ENCODE measurements around the gene PELI2.

Gene PELI2

DNA sequence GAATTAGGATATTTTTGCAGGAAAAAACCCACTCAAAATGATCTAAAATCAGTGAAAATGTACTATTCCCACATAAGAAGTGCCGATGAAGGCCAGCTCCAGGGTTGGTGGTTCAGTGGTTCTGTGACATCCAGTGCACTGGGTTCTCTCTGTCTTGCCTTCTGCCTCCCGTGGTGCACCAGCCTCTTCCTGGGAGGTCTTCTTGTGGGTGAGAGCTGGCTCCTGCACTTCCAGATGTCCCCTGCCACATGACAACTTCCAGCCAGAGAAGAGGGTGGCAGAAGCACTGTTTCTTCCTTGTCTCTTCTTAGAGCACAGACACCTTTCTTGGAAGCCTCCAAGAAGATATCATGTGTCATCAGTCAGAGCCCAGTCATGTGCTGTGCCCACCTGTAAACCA lies 170.9 kb downstream of the PELI2 start:
- no peak overlapping the region for H3K27ac ChIP-seq (ENCODE audit: low read depth, low read length)
- no peaks in the 10 kb centered on the region for H3K9me3 ChIP-seq (ENCODE audit: control insufficient read depth in 1 of 2, low read length in 2 of 2)
- no peaks in the 10 kb centered on the region for H3K27me3 ChIP-seq (ENCODE audit: control insufficient read depth in 1 of 2, insufficient read depth in 2 of 2, low read length in 2 of 2)
- H3K9ac ChIP-seq (ENCODE audit: low read depth in 1 of 2, low read length in 2 of 2): no peak overlapping the region
- H3K4me1 ChIP-seq (ENCODE audit: control insufficient read depth in 1 of 2, insufficient read depth in 2 of 2, low read length in 2 of 2): no peaks in the 10 kb centered on the region
- peaks cover 0 to 6% of the 10 kb centered on the region in 2 donors for H3K36me3 ChIP-seq (ENCODE audit: control insufficient read depth in 1 of 2, insufficient read depth in 2 of 2, low read length in 2 of 2)
- no peak overlapping the region for H3K4me3 ChIP-seq (ENCODE audit: low read depth in 1 of 2, low read length in 2 of 2)

DNA sequence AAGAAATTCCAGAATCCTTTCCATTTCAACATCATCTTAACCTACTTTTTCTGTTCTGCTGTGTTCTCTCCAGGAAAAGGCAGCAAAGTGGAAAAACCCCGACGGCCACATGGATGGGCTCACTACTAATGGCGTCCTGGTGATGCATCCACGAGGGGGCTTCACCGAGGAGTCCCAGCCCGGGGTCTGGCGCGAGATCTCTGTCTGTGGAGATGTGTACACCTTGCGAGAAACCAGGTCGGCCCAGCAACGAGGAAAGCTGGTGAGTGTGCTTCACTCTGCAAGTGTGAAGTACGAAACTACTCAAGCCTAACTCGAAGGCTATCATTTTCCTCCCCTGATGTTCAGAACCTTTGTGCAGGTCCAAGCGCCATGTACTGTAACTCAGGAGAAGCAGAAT lies 172.0 kb downstream of the PELI2 start:
- H3K27me3 ChIP-seq (ENCODE audit: control insufficient read depth in 1 of 2, insufficient read depth in 2 of 2, low read length in 2 of 2): no peaks in the 10 kb centered on the region
- peaks cover 0 to 6% of the 10 kb centered on the region in 2 donors for H3K36me3 ChIP-seq (ENCODE audit: control insufficient read depth in 1 of 2, insufficient read depth in 2 of 2, low read length in 2 of 2)
- no peak overlapping the region for H3K27ac ChIP-seq (ENCODE audit: low read depth, low read length)
- H3K4me3 ChIP-seq (ENCODE audit: low read depth in 1 of 2, low read length in 2 of 2): no peak overlapping the region
- no peaks in the 10 kb centered on the region for H3K9me3 ChIP-seq (ENCODE audit: control insufficient read depth in 1 of 2, low read length in 2 of 2)
- no peaks in the 10 kb centered on the region for H3K4me1 ChIP-seq (ENCODE audit: control insufficient read depth in 1 of 2, insufficient read depth in 2 of 2, low read length in 2 of 2)
- H3K9ac ChIP-seq (ENCODE audit: low read depth in 1 of 2, low read length in 2 of 2): no peak overlapping the region

DNA sequence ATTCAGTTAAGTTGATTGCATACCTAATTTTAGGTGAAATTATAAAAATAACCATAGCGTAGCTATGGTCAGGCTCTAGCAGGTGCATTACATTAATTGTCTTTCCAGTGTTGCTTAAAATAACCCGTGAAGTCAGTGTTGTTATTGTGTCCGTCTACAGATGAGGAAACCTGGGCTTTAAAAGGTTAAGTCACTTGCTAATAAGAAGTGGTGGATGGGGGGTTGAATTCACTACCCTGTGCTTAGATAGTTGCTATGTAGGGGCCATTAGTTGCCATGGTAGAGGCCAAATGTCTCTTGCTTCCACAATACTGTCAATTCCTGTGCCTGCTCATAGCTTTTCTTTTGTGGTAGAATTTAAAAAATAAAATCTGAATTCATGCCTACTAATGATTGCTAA lies 174.8 kb downstream of the PELI2 start:
- H3K9ac ChIP-seq (ENCODE audit: low read depth in 1 of 2, low read length in 2 of 2): no peak overlapping the region
- no peak overlapping the region for H3K27ac ChIP-seq (ENCODE audit: low read depth, low read length)
- H3K9me3 ChIP-seq (ENCODE audit: control insufficient read depth in 1 of 2, low read length in 2 of 2): no peaks in the 10 kb centered on the region
- H3K4me1 ChIP-seq (ENCODE audit: control insufficient read depth in 1 of 2, insufficient read depth in 2 of 2, low read length in 2 of 2): no peaks in the 10 kb centered on the region
- H3K36me3 ChIP-seq (ENCODE audit: control insufficient read depth in 1 of 2, insufficient read depth in 2 of 2, low read length in 2 of 2): peaks cover 5 to 13% of the 10 kb centered on the region in 2 donors
- no peaks in the 10 kb centered on the region for H3K27me3 ChIP-seq (ENCODE audit: control insufficient read depth in 1 of 2, insufficient read depth in 2 of 2, low read length in 2 of 2)
- H3K4me3 ChIP-seq (ENCODE audit: low read depth in 1 of 2, low read length in 2 of 2): no peak overlapping the region

DNA sequence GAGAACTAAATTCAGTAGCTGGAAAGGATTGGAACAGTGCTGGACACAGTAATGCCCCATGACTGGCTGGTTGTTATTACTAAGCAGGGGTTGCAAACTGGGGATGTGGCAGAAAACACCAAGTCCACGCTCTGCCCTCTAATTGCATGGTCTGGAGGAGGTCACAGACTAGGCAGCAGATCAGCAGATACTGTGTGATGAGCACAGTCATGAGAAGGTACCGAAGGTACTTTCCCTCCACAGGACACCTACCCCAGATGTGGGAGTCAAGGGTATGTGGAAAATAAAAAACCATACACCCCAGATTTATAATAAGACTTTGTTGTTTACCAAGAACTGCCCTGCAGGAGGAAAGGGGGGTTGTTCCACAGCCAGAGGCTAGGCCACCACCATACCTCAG lies 175.3 kb downstream of the PELI2 start:
- no peak overlapping the region for H3K4me3 ChIP-seq (ENCODE audit: low read depth in 1 of 2, low read length in 2 of 2)
- H3K27me3 ChIP-seq (ENCODE audit: control insufficient read depth in 1 of 2, insufficient read depth in 2 of 2, low read length in 2 of 2): no peaks in the 10 kb centered on the region
- H3K27ac ChIP-seq (ENCODE audit: low read depth, low read length): no peak overlapping the region
- H3K9ac ChIP-seq (ENCODE audit: low read depth in 1 of 2, low read length in 2 of 2): no peak overlapping the region
- H3K9me3 ChIP-seq (ENCODE audit: control insufficient read depth in 1 of 2, low read length in 2 of 2): no peaks in the 10 kb centered on the region
- no peaks in the 10 kb centered on the region for H3K4me1 ChIP-seq (ENCODE audit: control insufficient read depth in 1 of 2, insufficient read depth in 2 of 2, low read length in 2 of 2)
- H3K36me3 ChIP-seq (ENCODE audit: control insufficient read depth in 1 of 2, insufficient read depth in 2 of 2, low read length in 2 of 2): peaks cover 5 to 13% of the 10 kb centered on the region in 2 donors

DNA sequence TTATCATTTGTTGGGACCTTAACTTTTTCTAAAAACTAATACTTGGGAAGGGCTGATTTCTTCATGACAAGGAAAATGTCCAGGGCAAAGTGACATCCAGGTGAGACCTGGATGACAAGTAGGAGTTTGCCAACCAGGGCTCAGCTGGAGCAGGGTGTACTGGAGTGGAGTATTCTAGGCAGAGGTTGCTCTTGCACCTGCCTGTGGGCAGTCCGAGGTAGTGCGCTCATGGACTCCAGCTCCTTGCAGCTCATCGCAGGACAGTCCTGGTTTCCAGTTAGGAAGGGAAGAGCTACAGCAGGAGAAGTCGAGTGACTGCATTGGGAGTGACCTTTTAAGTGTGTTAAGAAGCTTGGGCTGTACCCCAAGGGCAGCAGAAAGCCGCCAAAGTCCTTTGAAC lies 175.9 kb downstream of the PELI2 start:
- H3K9ac ChIP-seq (ENCODE audit: low read depth in 1 of 2, low read length in 2 of 2): no peak overlapping the region
- no peak overlapping the region for H3K27ac ChIP-seq (ENCODE audit: low read depth, low read length)
- no peaks in the 10 kb centered on the region for H3K9me3 ChIP-seq (ENCODE audit: control insufficient read depth in 1 of 2, low read length in 2 of 2)
- H3K4me3 ChIP-seq (ENCODE audit: low read depth in 1 of 2, low read length in 2 of 2): no peak overlapping the region
- peaks cover 5 to 13% of the 10 kb centered on the region in 2 donors for H3K36me3 ChIP-seq (ENCODE audit: control insufficient read depth in 1 of 2, insufficient read depth in 2 of 2, low read length in 2 of 2)
- H3K27me3 ChIP-seq (ENCODE audit: control insufficient read depth in 1 of 2, insufficient read depth in 2 of 2, low read length in 2 of 2): no peaks in the 10 kb centered on the region
- H3K4me1 ChIP-seq (ENCODE audit: control insufficient read depth in 1 of 2, insufficient read depth in 2 of 2, low read length in 2 of 2): no peaks in the 10 kb centered on the region

DNA sequence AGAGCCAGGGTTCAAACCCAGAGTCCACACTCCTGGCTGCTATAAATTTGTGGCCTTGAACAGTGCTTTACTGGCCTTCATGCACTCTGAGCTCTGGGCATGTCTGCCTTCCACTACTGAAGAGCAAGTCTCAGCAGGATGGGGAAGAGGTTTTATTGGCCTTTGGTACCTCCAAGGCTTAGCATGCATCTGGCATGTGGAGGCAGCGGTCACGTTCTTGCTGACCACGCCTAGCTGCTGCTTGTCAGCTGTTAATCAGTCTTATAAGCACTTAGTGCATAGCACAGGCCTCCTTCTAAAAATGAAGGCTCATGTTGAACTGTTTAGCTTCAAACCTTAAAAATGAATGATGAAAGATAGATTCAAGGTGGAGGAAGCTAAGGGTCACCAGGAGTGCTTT lies 177.5 kb downstream of the PELI2 start:
- Histone ChIP-seq H3K27me3 (ENCODE audit: control insufficient read depth in 1 of 2, insufficient read depth in 2 of 2, low read length in 2 of 2) (no peaks in the 10 kb centered on the region), H3K9ac (ENCODE audit: low read depth in 1 of 2, low read length in 2 of 2) (no peak overlapping the region), H3K36me3 (ENCODE audit: control insufficient read depth in 1 of 2, insufficient read depth in 2 of 2, low read length in 2 of 2) (peaks cover 5 to 7% of the 10 kb centered on the region in 2 donors), H3K4me1 (ENCODE audit: control insufficient read depth in 1 of 2, insufficient read depth in 2 of 2, low read length in 2 of 2) (no peaks in the 10 kb centered on the region), H3K4me3 (ENCODE audit: low read depth in 1 of 2, low read length in 2 of 2) (no peak overlapping the region), H3K9me3 (ENCODE audit: control insufficient read depth in 1 of 2, low read length in 2 of 2) (no peaks in the 10 kb centered on the region), H3K27ac (ENCODE audit: low read depth, low read length) (no peak overlapping the region)

DNA sequence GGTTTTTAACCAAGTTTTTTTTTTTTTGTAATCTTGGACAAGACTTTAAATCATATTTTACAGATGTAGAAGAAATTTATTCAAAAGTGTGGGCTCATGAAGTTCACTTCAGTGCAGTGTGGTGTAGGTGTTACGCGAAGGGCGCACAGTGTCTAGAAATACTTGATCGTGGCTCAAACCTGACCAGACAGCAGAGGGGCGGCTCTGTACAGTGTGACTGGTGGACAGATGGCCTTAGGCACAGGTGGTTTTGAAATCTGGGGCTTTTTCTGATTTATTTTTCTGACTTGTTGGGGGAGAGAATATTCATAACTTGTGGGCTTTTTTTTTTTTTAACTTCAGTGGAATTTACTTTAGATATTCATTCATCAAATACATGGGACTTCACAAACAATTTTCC lies 179.2 kb downstream of the PELI2 start:
- H3K9ac ChIP-seq (ENCODE audit: low read depth in 1 of 2, low read length in 2 of 2): no peak overlapping the region
- H3K9me3 ChIP-seq (ENCODE audit: control insufficient read depth in 1 of 2, low read length in 2 of 2): no peaks in the 10 kb centered on the region
- no peaks in the 10 kb centered on the region for H3K4me1 ChIP-seq (ENCODE audit: control insufficient read depth in 1 of 2, insufficient read depth in 2 of 2, low read length in 2 of 2)
- no peaks in the 10 kb centered on the region for H3K27me3 ChIP-seq (ENCODE audit: control insufficient read depth in 1 of 2, insufficient read depth in 2 of 2, low read length in 2 of 2)
- H3K27ac ChIP-seq (ENCODE audit: low read depth, low read length): no peak overlapping the region
- no peak overlapping the region for H3K4me3 ChIP-seq (ENCODE audit: low read depth in 1 of 2, low read length in 2 of 2)
- peaks cover 5 to 7% of the 10 kb centered on the region in 2 donors for H3K36me3 ChIP-seq (ENCODE audit: control insufficient read depth in 1 of 2, insufficient read depth in 2 of 2, low read length in 2 of 2)

DNA sequence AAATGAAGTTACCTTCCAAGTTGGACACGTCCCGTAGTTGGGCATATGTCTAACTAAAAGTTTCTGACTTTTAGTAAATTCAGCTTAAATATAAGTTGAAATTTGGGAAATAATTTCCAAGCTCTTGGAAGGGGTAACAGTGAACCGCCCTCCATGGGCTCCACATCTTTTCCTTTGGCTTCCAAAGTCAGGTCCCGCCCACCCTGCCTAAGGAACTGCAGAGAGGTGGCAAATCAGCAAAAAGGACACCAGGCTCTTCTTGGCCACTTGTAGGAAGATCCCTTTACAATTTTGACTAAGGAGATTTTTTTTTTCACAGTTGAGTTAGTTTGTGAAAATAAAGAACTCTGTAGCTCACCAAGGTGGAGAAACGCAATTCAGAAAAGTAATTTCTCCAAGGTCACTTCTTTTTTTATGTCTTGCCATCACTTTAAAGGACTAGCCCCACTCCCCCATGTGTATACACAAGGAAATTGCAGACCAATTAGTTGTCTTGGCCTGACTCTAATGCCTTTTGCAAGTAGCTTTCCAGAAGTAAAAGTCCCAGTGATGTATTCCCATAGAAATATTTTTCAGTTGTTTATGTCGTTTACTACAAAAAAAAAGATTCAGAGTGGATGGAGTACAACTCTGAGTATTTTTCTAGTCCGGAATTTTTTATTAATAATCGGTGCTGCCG lies 181.2 kb downstream of the PELI2 start:
- H3K27me3 ChIP-seq (ENCODE audit: control insufficient read depth in 1 of 2, insufficient read depth in 2 of 2, low read length in 2 of 2): no peaks in the 10 kb centered on the region
- H3K4me3 ChIP-seq (ENCODE audit: low read depth in 1 of 2, low read length in 2 of 2): no peak overlapping the region
- H3K27ac ChIP-seq (ENCODE audit: low read depth, low read length): no peak overlapping the region
- peaks cover 5 to 7% of the 10 kb centered on the region in 2 donors for H3K36me3 ChIP-seq (ENCODE audit: control insufficient read depth in 1 of 2, insufficient read depth in 2 of 2, low read length in 2 of 2)
- no peak overlapping the region for H3K9ac ChIP-seq (ENCODE audit: low read depth in 1 of 2, low read length in 2 of 2)
- no peaks in the 10 kb centered on the region for H3K9me3 ChIP-seq (ENCODE audit: control insufficient read depth in 1 of 2, low read length in 2 of 2)
- no peaks in the 10 kb centered on the region for H3K4me1 ChIP-seq (ENCODE audit: control insufficient read depth in 1 of 2, insufficient read depth in 2 of 2, low read length in 2 of 2)

DNA sequence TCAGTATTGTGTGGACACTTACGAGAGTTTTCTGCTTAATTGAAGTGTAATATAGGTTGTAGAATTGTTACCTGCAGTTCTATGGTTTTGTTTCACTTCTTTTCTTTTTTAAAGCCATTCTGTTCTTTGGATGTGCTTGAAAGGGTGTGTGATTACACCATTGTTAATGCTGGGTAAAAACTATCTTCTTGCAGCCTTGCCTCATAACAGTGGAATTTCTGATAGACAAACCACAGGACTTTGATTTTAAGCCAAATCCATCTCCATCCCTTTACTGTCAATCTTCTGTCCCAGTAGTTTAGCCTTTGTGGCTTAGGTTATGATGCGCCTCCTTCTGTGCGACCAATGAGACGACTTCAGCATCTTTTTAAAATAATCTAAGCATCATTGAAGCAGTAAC lies 182.3 kb downstream of the PELI2 start:
- Histone ChIP-seq H3K9me3 (ENCODE audit: control insufficient read depth in 1 of 2, low read length in 2 of 2) (no peaks in the 10 kb centered on the region), H3K9ac (ENCODE audit: low read depth in 1 of 2, low read length in 2 of 2) (no peak overlapping the region), H3K27me3 (ENCODE audit: control insufficient read depth in 1 of 2, insufficient read depth in 2 of 2, low read length in 2 of 2) (no peaks in the 10 kb centered on the region), H3K36me3 (ENCODE audit: control insufficient read depth in 1 of 2, insufficient read depth in 2 of 2, low read length in 2 of 2) (peaks cover 5 to 7% of the 10 kb centered on the region in 2 donors), H3K4me1 (ENCODE audit: control insufficient read depth in 1 of 2, insufficient read depth in 2 of 2, low read length in 2 of 2) (no peaks in the 10 kb centered on the region), H3K27ac (ENCODE audit: low read depth, low read length) (no peak overlapping the region), H3K4me3 (ENCODE audit: low read depth in 1 of 2, low read length in 2 of 2) (no peak overlapping the region)

DNA sequence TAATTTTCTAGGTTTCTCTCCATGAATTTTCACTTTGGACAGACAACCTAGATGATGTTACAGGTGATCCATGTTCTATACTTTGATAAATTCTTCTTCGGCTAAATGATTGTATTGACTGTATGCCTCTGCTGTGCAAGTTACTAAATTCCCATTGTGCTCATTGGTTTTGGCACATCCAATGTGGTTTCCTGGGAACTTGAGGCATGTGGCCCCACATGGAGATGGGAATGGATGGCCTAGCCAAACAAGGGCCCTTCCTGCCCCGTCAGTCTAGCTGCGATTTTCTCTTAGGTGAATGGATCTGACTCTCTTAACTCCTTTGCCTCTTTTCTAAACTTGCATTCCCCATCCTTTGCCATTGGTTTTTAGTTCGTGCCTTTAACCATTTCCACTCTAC lies 186.2 kb downstream of the PELI2 start:
- H3K36me3 ChIP-seq (ENCODE audit: control insufficient read depth in 1 of 2, insufficient read depth in 2 of 2, low read length in 2 of 2): no peaks in the 10 kb centered on the region

DNA sequence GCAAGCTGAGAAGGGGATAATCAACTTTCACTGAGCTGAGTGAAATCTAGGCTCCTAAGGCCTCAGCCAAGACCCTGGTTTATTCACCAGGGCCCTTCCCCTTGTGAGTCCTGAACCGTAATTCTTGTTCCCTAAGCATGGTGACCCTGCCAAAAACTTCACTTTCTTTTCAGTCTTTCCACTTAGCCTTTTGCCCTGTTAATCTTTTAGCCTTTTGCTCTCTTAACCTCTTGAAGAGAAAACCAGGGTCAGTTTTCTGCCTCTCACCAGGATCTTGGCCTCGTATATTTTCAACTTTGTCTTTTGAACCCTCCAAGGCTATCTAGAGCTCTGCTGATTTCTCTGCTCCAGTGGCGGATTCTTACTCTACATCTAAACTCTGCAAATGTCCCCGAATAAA lies 191.0 kb downstream of the PELI2 start:
- no peaks in the 10 kb centered on the region for H3K27me3 ChIP-seq (ENCODE audit: control insufficient read depth in 1 of 2, insufficient read depth in 2 of 2, low read length in 2 of 2)
- H3K36me3 ChIP-seq (ENCODE audit: control insufficient read depth in 1 of 2, insufficient read depth in 2 of 2, low read length in 2 of 2): no peaks in the 10 kb centered on the region
- no peak overlapping the region for H3K27ac ChIP-seq (ENCODE audit: low read depth, low read length)
- H3K4me3 ChIP-seq (ENCODE audit: low read depth in 1 of 2, low read length in 2 of 2): no peak overlapping the region
- no peaks in the 10 kb centered on the region for H3K9me3 ChIP-seq (ENCODE audit: control insufficient read depth in 1 of 2, low read length in 2 of 2)
- H3K9ac ChIP-seq (ENCODE audit: low read depth in 1 of 2, low read length in 2 of 2): no peak overlapping the region
- no peaks in the 10 kb centered on the region for H3K4me1 ChIP-seq (ENCODE audit: control insufficient read depth in 1 of 2, insufficient read depth in 2 of 2, low read length in 2 of 2)

More for the DNA sequence above, 186.2 kb downstream of the PELI2 start:
- Histone ChIP-seq H3K4me1 (ENCODE audit: control insufficient read depth in 1 of 2, insufficient read depth in 2 of 2, low read length in 2 of 2) (no peaks in the 10 kb centered on the region), H3K9ac (ENCODE audit: low read depth in 1 of 2, low read length in 2 of 2) (no peak overlapping the region), H3K4me3 (ENCODE audit: low read depth in 1 of 2, low read length in 2 of 2) (no peak overlapping the region), H3K27me3 (ENCODE audit: control insufficient read depth in 1 of 2, insufficient read depth in 2 of 2, low read length in 2 of 2) (no peaks in the 10 kb centered on the region), H3K9me3 (ENCODE audit: control insufficient read depth in 1 of 2, low read length in 2 of 2) (no peaks in the 10 kb centered on the region), H3K27ac (ENCODE audit: low read depth, low read length) (no peak overlapping the region)

Data from duodenal mucosa (tissue), 2 donors.